Ishikawa (cell line): ENCODE results near the gene OR52D1.

Experiments
- EGR1 ChIP-seq: IDR thresholded peaks from 2 replicates; pipeline ENCODE4 v1.6.1; 2012
- EP300 ChIP-seq: IDR thresholded peaks from 2 replicates; pipeline ENCODE4 v1.6.1; 2012; ENCODE audit warnings: borderline replicate concordance
- MAX ChIP-seq: IDR thresholded peaks from 2 replicates; pipeline ENCODE4 v1.6.1; 2012
- REST ChIP-seq: IDR thresholded peaks from 2 replicates; pipeline ENCODE4 v1.6.1; 2012; ENCODE audit warnings: low read depth, mild to moderate bottlenecking
- USF1 ChIP-seq: IDR thresholded peaks from 2 replicates; pipeline ENCODE4 v1.6.1; 2012

- no peak for TF ChIP-seq MAX
- no peak for TF ChIP-seq USF1
- TF ChIP-seq REST, result no peak
- no peak for TF ChIP-seq EP300
- no peak for TF ChIP-seq EGR1
Measured at GRCh38 chr11:5486003-5486402, 2.5 kb upstream of the OR52D1 start.
